ENCODE data around the gene TUBG1. TPM values are rescaled to one million over a fixed set of nuclear protein-coding genes. Genes with fewer than 3 reads are reported as not detected.

Gene TUBG1
- total and polyA plus RNA-seq, 9 of the 15 experiments (the other 6 are each of a cell fraction or from before 2014, with no cell fraction given): 33.1 to 147 (median 66.0) TPM

GRCh38 chr17:42629411-42630009, 20.0 kb downstream of the TUBG1 start (continued):
- TF ChIP-seq, protein P1, sequence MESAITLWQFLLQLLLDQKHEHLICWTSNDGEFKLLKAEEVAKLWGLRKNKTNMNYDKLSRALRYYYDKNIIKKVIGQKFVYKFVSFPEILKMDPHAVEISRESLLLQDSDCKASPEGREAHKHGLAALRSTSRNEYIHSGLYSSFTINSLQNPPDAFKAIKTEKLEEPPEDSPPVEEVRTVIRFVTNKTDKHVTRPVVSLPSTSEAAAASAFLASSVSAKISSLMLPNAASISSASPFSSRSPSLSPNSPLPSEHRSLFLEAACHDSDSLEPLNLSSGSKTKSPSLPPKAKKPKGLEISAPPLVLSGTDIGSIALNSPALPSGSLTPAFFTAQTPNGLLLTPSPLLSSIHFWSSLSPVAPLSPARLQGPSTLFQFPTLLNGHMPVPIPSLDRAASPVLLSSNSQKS (CRISPR knock-in tag; IDR thresholded peaks at IDR 0.05): no peak
- no peak for TF ChIP-seq KLF1 (tag; IDR thresholded peaks at IDR 0.05)
- peak; percentile 58 to 74; a peak in 3 of 4 replicates for TF ChIP-seq TRIM24 (IDR thresholded peaks at IDR 0.05)
- 0 out of 2 replicates have a peak, but pooled peaks have one; percentile 21 for TF ChIP-seq SMARCC2 (IDR thresholded peaks at IDR 0.05; ENCODE audit: low read depth)
- no peak for TF ChIP-seq ILK (tag; IDR thresholded peaks at IDR 0.05; ENCODE audit: borderline replicate concordance, low read depth)
- no peak for TF ChIP-seq ZNF311 (CRISPR knock-in tag; IDR thresholded peaks at IDR 0.05)
- TF ChIP-seq KDM4B (IDR thresholded peaks at IDR 0.05; ENCODE audit: borderline replicate concordance in 2 of 2, low read depth in 1 of 2): no peak
- TF ChIP-seq ZNF696 (CRISPR knock-in tag; conservative IDR thresholded peaks at IDR 0.05): no peak
- no peak for TF ChIP-seq TFAM (CRISPR knock-in tag; conservative IDR thresholded peaks at IDR 0.05)
- TF ChIP-seq CEBPB (tag; IDR thresholded peaks at IDR 0.05): peak; percentile 64; the same call in 1 of the 2 replicates
- no peak for TF ChIP-seq NFYB (IDR thresholded peaks at IDR 0.05; ENCODE audit: extremely low read depth, insufficient read length)
- TF ChIP-seq USF1 (CRISPR knock-in tag; IDR thresholded peaks at IDR 0.05): no peak
- no peak for TF ChIP-seq ZNF316 (IDR thresholded peaks at IDR 0.05)
- TF ChIP-seq, protein P2, sequence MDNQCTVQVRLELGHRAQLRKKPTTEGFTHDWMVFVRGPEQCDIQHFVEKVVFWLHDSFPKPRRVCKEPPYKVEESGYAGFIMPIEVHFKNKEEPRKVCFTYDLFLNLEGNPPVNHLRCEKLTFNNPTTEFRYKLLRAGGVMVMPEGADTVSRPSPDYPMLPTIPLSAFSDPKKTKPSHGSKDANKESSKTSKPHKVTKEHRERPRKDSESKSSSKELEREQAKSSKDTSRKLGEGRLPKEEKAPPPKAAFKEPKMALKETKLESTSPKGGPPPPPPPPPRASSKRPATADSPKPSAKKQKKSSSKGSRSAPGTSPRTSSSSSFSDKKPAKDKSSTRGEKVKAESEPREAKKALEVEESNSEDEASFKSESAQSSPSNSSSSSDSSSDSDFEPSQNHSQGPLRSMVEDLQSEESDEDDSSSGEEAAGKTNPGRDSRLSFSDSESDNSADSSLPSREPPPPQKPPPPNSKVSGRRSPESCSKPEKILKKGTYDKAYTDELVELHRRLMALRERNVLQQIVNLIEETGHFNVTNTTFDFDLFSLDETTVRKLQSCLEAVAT (IDR thresholded peaks at IDR 0.05): no peak
- TF ChIP-seq, protein P3, sequence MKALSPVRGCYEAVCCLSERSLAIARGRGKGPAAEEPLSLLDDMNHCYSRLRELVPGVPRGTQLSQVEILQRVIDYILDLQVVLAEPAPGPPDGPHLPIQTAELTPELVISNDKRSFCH (CRISPR knock-in tag; IDR thresholded peaks at IDR 0.05): no peak
- TF ChIP-seq, protein P3 (tag; IDR thresholded peaks at IDR 0.05): no peak
- TF ChIP-seq L3MBTL2 (IDR thresholded peaks at IDR 0.05): no peak
- TF ChIP-seq CBX8 (IDR thresholded peaks at IDR 0.05; ENCODE audit: borderline replicate concordance, extremely low read depth, low read depth, low read length, poor library complexity, severe bottlenecking): no peak
- no peak for TF ChIP-seq ZNF609 (CRISPR knock-in tag; IDR thresholded peaks at IDR 0.05; ENCODE audit: borderline replicate concordance)
- no peak for TF ChIP-seq SIRT6 (IDR thresholded peaks at IDR 0.05; ENCODE audit: low read depth, low read length)
